BLaER1 (cell line): ENCODE measurements around the gene PTPRN2.
A peak's percentile ranks its signal among the peaks of the same experiment; 100 is the strongest.

Experiments
- H3K27ac ChIP-seq: shearing (Covaris generic); formaldehyde crosslinking; 2 replicates; pipeline ENCODE4 v1.8.1; 2022
- H3K27me3 ChIP-seq: shearing (Covaris generic); formaldehyde crosslinking; 2 replicates; pipeline ENCODE4 v1.8.1; 2022
- H3K36me3 ChIP-seq: shearing (Covaris generic); formaldehyde crosslinking; 2 replicates; pipeline ENCODE4 v1.8.1; 2022
- H3K4me1 ChIP-seq: shearing (Covaris generic); formaldehyde crosslinking; 2 replicates; pipeline ENCODE4 v1.8.1; 2022
- H3K4me2 ChIP-seq: shearing (Covaris generic); formaldehyde crosslinking; 2 replicates; pipeline ENCODE4 v1.8.1; 2022
- H3K4me3 ChIP-seq: shearing (Covaris generic); formaldehyde crosslinking; 2 replicates; pipeline ENCODE4 v1.8.1; 2022
- H3K9ac ChIP-seq: shearing (Covaris generic); formaldehyde crosslinking; 2 replicates; pipeline ENCODE4 v1.8.1; 2022
- H3K9me3 ChIP-seq: shearing (Covaris generic); formaldehyde crosslinking; 2 replicates; pipeline ENCODE4 v1.8.1; 2022
- H4K20me1 ChIP-seq: shearing (Covaris generic); formaldehyde crosslinking; 2 replicates; pipeline ENCODE4 v1.8.1; 2022
- Cebpa-rat ChIP-seq: shearing (Covaris generic); IDR thresholded peaks from 2 replicates; pipeline ENCODE4 v1.8.1; 2022

The PTPRN2 gene

DNA sequence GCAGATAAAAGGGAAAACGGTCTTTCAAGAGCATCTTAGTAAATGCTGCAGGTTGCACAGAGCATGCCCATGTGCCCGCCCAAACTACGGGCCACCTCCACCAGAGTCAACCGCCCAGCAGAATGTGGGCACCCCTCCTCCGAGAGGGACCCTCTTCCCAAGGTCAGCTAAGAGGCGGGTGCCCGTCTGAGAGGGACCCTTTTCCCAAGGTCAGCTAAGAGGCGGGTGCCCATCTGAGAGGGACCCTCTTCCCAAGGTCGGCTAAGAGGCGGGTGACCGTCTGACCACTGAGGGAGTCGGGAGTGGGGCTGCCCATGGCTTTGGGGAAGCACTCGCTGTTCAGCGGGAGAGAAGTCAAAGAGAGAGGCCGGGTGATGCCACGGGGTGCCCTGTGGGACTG, 113.1 kb downstream of the PTPRN2 start:
- Histone ChIP-seq H3K36me3 (no peaks in the 10 kb centered on the region), H3K9me3 (no peaks in the 10 kb centered on the region), H4K20me1 (no peaks in the 10 kb centered on the region), H3K4me3 (no peak overlapping the region), H3K9ac (no peak overlapping the region), H3K27ac (no peak overlapping the region), H3K27me3 (no peaks in the 10 kb centered on the region), H3K4me2 (no peak overlapping the region), H3K4me1 (peaks cover 36% of the 10 kb centered on the region)
- no peak for TF ChIP-seq Cebpa-rat

- TF ChIP-seq Cebpa-rat: no peak
- H3K36me3 ChIP-seq: no peaks in the 10 kb centered on the region
- no peaks in the 10 kb centered on the region for H3K27me3 ChIP-seq
- no peaks in the 10 kb centered on the region for H3K9me3 ChIP-seq
- no peak overlapping the region for H3K9ac ChIP-seq
- H3K4me2 ChIP-seq: no peak overlapping the region
- no peak overlapping the region for H3K27ac ChIP-seq
- no peaks in the 10 kb centered on the region for H4K20me1 ChIP-seq
- no peak overlapping the region for H3K4me3 ChIP-seq
- peaks cover 41% of the 10 kb centered on the region for H3K4me1 ChIP-seq
Measured at GRCh38 chr7:158473946-158474345, 113.7 kb downstream of the PTPRN2 start.

DNA sequence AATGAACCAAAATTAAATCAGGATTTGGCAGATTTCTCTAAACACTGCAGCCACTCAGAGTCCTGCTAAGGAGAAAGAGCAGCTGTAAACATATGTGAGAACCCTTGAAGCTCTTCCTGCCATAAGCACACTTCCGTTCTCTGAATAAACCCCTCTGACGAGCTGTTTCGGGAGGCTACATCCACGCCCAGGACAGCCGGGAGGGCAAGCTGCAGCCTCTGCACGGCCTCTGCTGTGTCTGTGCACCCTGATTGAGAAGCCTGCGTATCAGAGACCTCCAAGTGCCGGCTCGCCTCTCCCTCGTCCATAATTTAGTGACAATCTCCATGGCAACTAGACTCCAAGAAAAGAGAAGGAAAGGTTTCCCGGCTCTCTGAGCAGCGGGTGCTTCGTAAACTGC, 114.4 kb downstream of the PTPRN2 start:
- Histone ChIP-seq H3K27ac (0 out of 2 replicates have a peak overlapping the region, but pooled peaks have one; percentile 27), H4K20me1 (no peaks in the 10 kb centered on the region), H3K9ac (no peak overlapping the region), H3K36me3 (no peaks in the 10 kb centered on the region), H3K4me2 (peak overlapping the region; percentile 64), H3K4me3 (no peak overlapping the region), H3K4me1 (peaks cover 42% of the 10 kb centered on the region), H3K27me3 (no peaks in the 10 kb centered on the region), H3K9me3 (no peaks in the 10 kb centered on the region)
- no peak for TF ChIP-seq Cebpa-rat

GRCh38 chr7:158472596-158472995, 115.0 kb downstream of the PTPRN2 start:
- Histone ChIP-seq H3K27me3 (no peaks in the 10 kb centered on the region), H3K4me1 (peaks cover 38% of the 10 kb centered on the region), H3K4me2 (peak overlapping the region; percentile 64), H3K36me3 (no peaks in the 10 kb centered on the region), H3K9ac (no peak overlapping the region), H3K9me3 (no peaks in the 10 kb centered on the region), H3K4me3 (no peak overlapping the region), H4K20me1 (no peaks in the 10 kb centered on the region), H3K27ac (no peak overlapping the region)
- TF ChIP-seq Cebpa-rat: no peak

DNA sequence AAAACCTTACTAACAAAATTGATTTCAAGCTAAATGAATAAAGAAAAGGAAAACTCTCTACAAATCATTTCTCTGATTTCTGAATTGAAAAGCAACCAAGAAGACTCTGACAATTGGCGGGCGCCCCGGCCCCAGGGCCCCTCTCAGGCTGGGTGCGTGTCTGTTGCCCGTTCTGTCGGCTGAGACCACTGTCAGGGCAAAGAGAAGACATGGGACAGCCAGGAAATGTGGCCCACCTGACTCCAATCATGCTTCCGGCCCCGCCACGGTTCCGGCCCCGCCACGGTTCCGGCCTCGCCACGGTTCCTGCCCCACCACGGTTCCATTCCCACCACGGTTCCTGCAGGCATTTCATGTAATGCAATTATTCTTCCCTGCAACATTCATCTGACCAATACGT, 115.9 kb downstream of the PTPRN2 start:
- no peak overlapping the region for H3K9ac ChIP-seq
- no peak overlapping the region for H3K4me3 ChIP-seq
- H3K9me3 ChIP-seq: no peaks in the 10 kb centered on the region
- H4K20me1 ChIP-seq: no peaks in the 10 kb centered on the region
- no peak overlapping the region for H3K4me2 ChIP-seq
- no peak for TF ChIP-seq Cebpa-rat
- no peak overlapping the region for H3K27ac ChIP-seq
- peaks cover 31% of the 10 kb centered on the region for H3K4me1 ChIP-seq
- no peaks in the 10 kb centered on the region for H3K27me3 ChIP-seq
- no peaks in the 10 kb centered on the region for H3K36me3 ChIP-seq

- Histone ChIP-seq H3K4me3 (no peak overlapping the region), H3K27ac (no peak overlapping the region), H4K20me1 (no peaks in the 10 kb centered on the region), H3K27me3 (no peaks in the 10 kb centered on the region), H3K4me1 (peaks cover 27% of the 10 kb centered on the region), H3K36me3 (no peaks in the 10 kb centered on the region), H3K9ac (no peak overlapping the region), H3K4me2 (no peak overlapping the region), H3K9me3 (no peaks in the 10 kb centered on the region)
- no peak for TF ChIP-seq Cebpa-rat
Measured at GRCh38 chr7:158470336-158470735, 117.3 kb downstream of the PTPRN2 start.

DNA sequence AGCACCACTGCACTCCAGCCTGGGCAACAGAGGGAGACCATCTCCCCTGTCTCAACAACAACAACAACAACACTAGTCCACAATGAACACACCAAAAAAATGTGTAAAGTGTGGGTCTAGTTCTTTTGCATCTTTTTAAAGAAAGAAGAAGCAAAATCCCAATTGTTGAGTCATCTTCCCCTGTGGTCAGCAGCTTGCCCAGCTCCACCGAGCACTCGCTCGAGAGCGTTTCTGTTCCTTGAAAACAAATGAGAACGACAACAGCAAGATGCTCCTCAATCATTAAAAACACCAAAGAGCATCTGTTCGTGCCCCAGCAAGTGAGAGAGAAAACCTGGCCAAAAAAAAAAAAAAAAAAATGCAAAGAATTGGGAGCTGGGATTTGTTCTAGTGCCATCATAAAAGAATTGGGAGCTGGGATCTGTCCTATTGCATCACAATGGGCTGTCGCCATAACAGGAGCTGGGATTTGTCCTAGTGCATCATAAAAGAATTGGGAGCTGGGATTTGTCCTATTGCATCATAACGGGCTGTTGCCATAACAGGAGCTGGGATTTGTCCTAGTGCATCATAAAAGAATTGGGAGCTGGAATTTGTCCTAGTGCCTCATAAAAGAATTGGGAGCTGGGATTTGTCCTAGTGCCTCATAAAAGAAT, 118.1 kb downstream of the PTPRN2 start:
- 0 out of 2 replicates have a peak, but pooled peaks have one; percentile 32 for TF ChIP-seq Cebpa-rat
- H3K4me3 ChIP-seq: no peak overlapping the region
- H3K9me3 ChIP-seq: no peaks in the 10 kb centered on the region
- H3K4me2 ChIP-seq: peak overlapping the region; percentile 47
- H4K20me1 ChIP-seq: no peaks in the 10 kb centered on the region
- H3K4me1 ChIP-seq: peaks cover 27% of the 10 kb centered on the region
- H3K27me3 ChIP-seq: no peaks in the 10 kb centered on the region
- no peaks in the 10 kb centered on the region for H3K36me3 ChIP-seq
- no peak overlapping the region for H3K27ac ChIP-seq
- H3K9ac ChIP-seq: no peak overlapping the region

- no peak for TF ChIP-seq Cebpa-rat
- Histone ChIP-seq H3K9me3 (no peaks in the 10 kb centered on the region), H4K20me1 (no peaks in the 10 kb centered on the region), H3K27ac (no peak overlapping the region), H3K4me2 (0 out of 2 replicates have a peak overlapping the region, but pooled peaks have one; percentile 47), H3K4me3 (no peak overlapping the region), H3K27me3 (no peaks in the 10 kb centered on the region), H3K4me1 (peaks cover 27% of the 10 kb centered on the region), H3K9ac (no peak overlapping the region), H3K36me3 (no peaks in the 10 kb centered on the region)
Measured at GRCh38 chr7:158468700-158469296, 118.8 kb downstream of the PTPRN2 start.

DNA sequence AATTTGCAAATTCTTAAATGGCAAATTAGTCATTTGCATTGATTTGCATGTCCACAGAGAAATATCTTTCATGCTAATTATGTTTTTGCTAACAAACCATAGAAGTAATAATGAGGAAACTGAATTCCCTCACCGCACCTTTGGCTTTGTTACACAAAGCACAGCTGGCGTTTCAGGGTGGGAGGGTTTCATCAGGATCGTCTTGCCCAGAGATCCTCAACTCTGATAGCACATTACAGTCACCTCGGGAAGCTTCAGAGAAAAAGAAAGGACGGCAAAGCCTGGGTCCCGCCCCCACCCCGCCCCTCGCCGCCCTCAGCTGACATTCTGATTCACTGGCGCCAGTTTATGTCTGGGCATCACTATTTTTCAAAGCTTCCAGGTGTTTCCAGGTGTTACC, 119.4 kb downstream of the PTPRN2 start:
- no peak for TF ChIP-seq Cebpa-rat
- Histone ChIP-seq H3K27me3 (no peaks in the 10 kb centered on the region), H3K4me1 (peaks cover 21% of the 10 kb centered on the region), H4K20me1 (no peaks in the 10 kb centered on the region), H3K4me2 (no peak overlapping the region), H3K9ac (no peak overlapping the region), H3K36me3 (no peaks in the 10 kb centered on the region), H3K4me3 (no peak overlapping the region), H3K27ac (no peak overlapping the region), H3K9me3 (no peaks in the 10 kb centered on the region)

DNA sequence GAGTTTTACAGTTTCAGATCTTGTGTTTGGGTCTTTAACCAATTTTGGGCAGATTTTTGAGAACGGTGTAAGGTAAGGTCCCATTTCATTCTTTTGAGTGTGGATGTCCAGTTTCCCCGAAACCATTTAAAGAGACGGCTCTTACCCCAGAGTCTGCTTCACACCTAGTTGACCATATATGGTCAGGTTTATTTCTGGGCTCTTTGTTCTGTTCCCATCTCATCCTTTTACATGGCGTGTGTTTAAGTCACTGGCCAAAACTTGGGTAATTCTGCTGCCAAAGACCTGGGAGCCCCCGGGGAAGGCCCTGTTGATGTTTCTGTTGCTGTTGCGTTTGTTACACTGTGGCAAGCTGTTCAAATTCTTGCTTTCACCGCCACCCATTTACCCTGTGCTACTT, 120.1 kb downstream of the PTPRN2 start:
- H3K9me3 ChIP-seq: no peaks in the 10 kb centered on the region
- no peaks in the 10 kb centered on the region for H3K27me3 ChIP-seq
- H3K27ac ChIP-seq: no peak overlapping the region
- TF ChIP-seq Cebpa-rat: no peak
- no peaks in the 10 kb centered on the region for H4K20me1 ChIP-seq
- no peaks in the 10 kb centered on the region for H3K36me3 ChIP-seq
- peaks cover 15% of the 10 kb centered on the region for H3K4me1 ChIP-seq
- H3K4me3 ChIP-seq: no peak overlapping the region
- H3K9ac ChIP-seq: no peak overlapping the region
- H3K4me2 ChIP-seq: no peak overlapping the region

GRCh38 chr7:158463317-158463716, 124.3 kb downstream of the PTPRN2 start:
- Histone ChIP-seq H4K20me1 (no peaks in the 10 kb centered on the region), H3K27me3 (no peaks in the 10 kb centered on the region), H3K27ac (no peak overlapping the region), H3K4me3 (no peak overlapping the region), H3K9me3 (no peaks in the 10 kb centered on the region), H3K36me3 (no peaks in the 10 kb centered on the region), H3K4me1 (no peaks in the 10 kb centered on the region), H3K4me2 (no peak overlapping the region), H3K9ac (no peak overlapping the region)
- no peak for TF ChIP-seq Cebpa-rat
